IPS-NIHi7 (cell line): ENCODE measurements around the gene SH3GL1.

Experiments
- DNase-seq: peaks from one replicate; pipeline ENCODE4 v3.0.0; 2012; ENCODE audit warnings: mixed read lengths; ENCODE audit errors: extremely low spot score

SH3GL1 gene

GRCh38 chr19:4376028-4376670, 24.2 kb downstream of the SH3GL1 start:
- no peak for DNase-seq

GRCh38 chr19:4375164-4376027, 25.0 kb downstream of the SH3GL1 start:
- DNase-seq: peak; percentile 70

GRCh38 chr19:4374498-4375163, 25.7 kb downstream of the SH3GL1 start:
- no peak for DNase-seq

- no peak for DNase-seq
Observed at GRCh38 chr19:4373601-4374497, 26.5 kb downstream of the SH3GL1 start.

- DNase-seq: no peak
Observed at GRCh38 chr19:4373013-4373367, 27.4 kb downstream of the SH3GL1 start.

- DNase-seq: no peak
Observed at GRCh38 chr19:4372165-4373012, 28.0 kb downstream of the SH3GL1 start.

- DNase-seq: no peak
Observed at GRCh38 chr19:4371247-4372164, 28.8 kb downstream of the SH3GL1 start.

- DNase-seq: no peak
Observed at GRCh38 chr19:4370418-4371041, 29.8 kb downstream of the SH3GL1 start.

GRCh38 chr19:4369888-4370260, 30.5 kb downstream of the SH3GL1 start:
- peak; percentile 55 for DNase-seq

GRCh38 chr19:4369109-4369887, 31.0 kb downstream of the SH3GL1 start:
- DNase-seq: no peak

- DNase-seq: no peak
Observed at GRCh38 chr19:4368128-4368820, 32.1 kb downstream of the SH3GL1 start.

GRCh38 chr19:4367781-4368127, 32.6 kb downstream of the SH3GL1 start:
- no peak for DNase-seq

- DNase-seq: no peak
Observed at GRCh38 chr19:4367336-4367723, 33.0 kb downstream of the SH3GL1 start.

- no peak for DNase-seq
Observed at GRCh38 chr19:4366666-4367335, 33.5 kb downstream of the SH3GL1 start.

- DNase-seq: no peak
Observed at GRCh38 chr19:4365791-4366665, 34.3 kb downstream of the SH3GL1 start.

GRCh38 chr19:4365341-4365740, 35.0 kb downstream of the SH3GL1 start:
- no peak for DNase-seq
